Measurements from ENCODE around the gene CTNNA1. TPM values are rescaled to one million over a fixed set of nuclear protein-coding genes. Genes with fewer than 3 reads are reported as not detected.
A peak's percentile ranks its signal among the peaks of the same experiment; 100 is the strongest.

CTNNA1 gene
- total and polyA plus RNA-seq, 9 of the 15 experiments (the other 6 are each of a cell fraction or from before 2014, with no cell fraction given) = 29.6 to 117 (median 89.1) TPM

DNA sequence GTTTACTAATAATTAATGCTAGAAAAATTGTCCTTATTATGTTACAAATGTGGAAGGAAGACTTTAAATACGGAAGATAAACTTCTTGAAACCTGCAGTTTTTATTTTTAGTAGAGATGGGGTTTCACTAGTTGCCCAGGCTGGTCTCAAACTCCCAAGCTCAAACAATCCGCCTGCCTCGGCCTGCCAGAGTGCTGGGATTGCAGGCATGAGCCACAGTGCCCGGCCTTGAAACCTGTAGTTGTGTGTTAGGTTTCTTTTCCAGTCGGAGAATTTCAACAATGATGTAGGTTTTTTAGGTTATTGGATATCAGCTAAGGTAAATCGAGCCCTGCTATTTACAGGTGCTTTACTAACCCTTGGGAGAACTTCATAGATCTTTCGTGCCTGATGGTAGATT is 30.8 kb downstream of the CTNNA1 start:
- intact Hi-C loops (cut with micrococcal nuclease) = loop anchor here (10.0 kb wide), 1 partner anchor 139 kb away; no protein-coding TSS in a partner anchor
- H3K9me3 ChIP-seq (replicated peaks; ENCODE audit: control insufficient read depth, insufficient read depth, low read depth, low read length) = no peaks in the 10 kb centered on the region
- 84% methylated on average over 7 of the region's 7 CpGs for WGBS (ENCODE audit: insufficient coverage, low coverage, missing lambda C conversion rate)
- POLR2A ChIA-PET = interaction anchor here (0.6 kb wide), 1 partner anchor 333 kb away, joined by 3 read pairs; no protein-coding TSS in a partner anchor
- no peak for FAIRE-seq
- H3K4me1 ChIP-seq (replicated peaks in 1 of 2; ENCODE audit: control insufficient read depth in 2 of 2, insufficient read depth in 2 of 2, low read length in 2 of 2) = no peaks in the 10 kb centered on the region
- H3K36me3 ChIP-seq (ENCODE audit: control insufficient read depth, insufficient read depth, low read length) = peaks cover 30% of the 10 kb centered on the region; the same call in 2 of the 3 replicates
- H3K27ac ChIP-seq (ENCODE audit: extremely low read depth, low read depth, low read length) = no peak overlapping the region
- no peaks in the 10 kb centered on the region for H3K9me1 ChIP-seq (ENCODE audit: control insufficient read depth, insufficient read depth, low read length)
- no peak overlapping the region for H2AFZ ChIP-seq (ENCODE audit: low read depth, low read length)
- no peaks in the 10 kb centered on the region for H3K27me3 ChIP-seq (ENCODE audit: control insufficient read depth in 2 of 2, insufficient read depth in 2 of 2, low read length in 2 of 2)
- DNase-seq (ENCODE audit: extremely low read depth in 1 of 4, low spot score in 3 of 4) = no peak
- TSS peak; percentile 20 for BruUV-seq (replicated peaks)
- peaks cover 5% of the 10 kb centered on the region; the same call in 2 of the 3 replicates for H3K79me2 ChIP-seq (ENCODE audit: control insufficient read depth, insufficient read depth, low read length)
- CTCF ChIA-PET (ENCODE audit: low intra/inter-chr PET ratio) = no interaction called here
- no peaks in the 10 kb centered on the region for H4K20me1 ChIP-seq (replicated peaks; ENCODE audit: control insufficient read depth, insufficient read depth, low read length)
- in situ Hi-C loops (cut with MboI) = no loop called here
- no peak overlapping the region for H3K9ac ChIP-seq (ENCODE audit: insufficient read depth in 1 of 2, low read depth in 2 of 2, low read length in 2 of 2)
- H3K4me2 ChIP-seq (ENCODE audit: insufficient read depth, low read length) = no peak overlapping the region
- no peak overlapping the region for H3K4me3 ChIP-seq
- no peak for ATAC-seq
- TF ChIP-seq ZKSCAN1 (IDR thresholded peaks at IDR 0.05; ENCODE audit: low read depth, low read length) (no peak), POU5F1 (IDR thresholded peaks at IDR 0.05; ENCODE audit: borderline replicate concordance, low read depth, low read length, partially characterized antibody) (no peak), PTRF (tag; IDR thresholded peaks at IDR 0.05) (no peak), GTF2E2 (tag; IDR thresholded peaks at IDR 0.05) (no peak), ILF3 (IDR thresholded peaks at IDR 0.05; ENCODE audit: borderline replicate concordance) (no peak), HSF4 (CRISPR knock-in tag; IDR thresholded peaks at IDR 0.05; ENCODE audit: borderline replicate concordance) (no peak), SMARCE1 (IDR thresholded peaks at IDR 0.05) (no peak), ARNT (IDR thresholded peaks at IDR 0.05) (no peak), FOXA1 (IDR thresholded peaks at IDR 0.05; ENCODE audit: borderline replicate concordance) (no peak), ZNF184 (CRISPR knock-in tag; IDR thresholded peaks at IDR 0.05) (no peak), PCBP2 (IDR thresholded peaks at IDR 0.05; ENCODE audit: low read depth, low read length, poor library complexity, severe bottlenecking) (no peak)
- TF ChIP-seq, protein P1, sequence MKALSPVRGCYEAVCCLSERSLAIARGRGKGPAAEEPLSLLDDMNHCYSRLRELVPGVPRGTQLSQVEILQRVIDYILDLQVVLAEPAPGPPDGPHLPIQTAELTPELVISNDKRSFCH (CRISPR knock-in tag; IDR thresholded peaks at IDR 0.05) = no peak
- TF ChIP-seq, protein P1 (tag; IDR thresholded peaks at IDR 0.05) = no peak
- TF ChIP-seq, protein P2, sequence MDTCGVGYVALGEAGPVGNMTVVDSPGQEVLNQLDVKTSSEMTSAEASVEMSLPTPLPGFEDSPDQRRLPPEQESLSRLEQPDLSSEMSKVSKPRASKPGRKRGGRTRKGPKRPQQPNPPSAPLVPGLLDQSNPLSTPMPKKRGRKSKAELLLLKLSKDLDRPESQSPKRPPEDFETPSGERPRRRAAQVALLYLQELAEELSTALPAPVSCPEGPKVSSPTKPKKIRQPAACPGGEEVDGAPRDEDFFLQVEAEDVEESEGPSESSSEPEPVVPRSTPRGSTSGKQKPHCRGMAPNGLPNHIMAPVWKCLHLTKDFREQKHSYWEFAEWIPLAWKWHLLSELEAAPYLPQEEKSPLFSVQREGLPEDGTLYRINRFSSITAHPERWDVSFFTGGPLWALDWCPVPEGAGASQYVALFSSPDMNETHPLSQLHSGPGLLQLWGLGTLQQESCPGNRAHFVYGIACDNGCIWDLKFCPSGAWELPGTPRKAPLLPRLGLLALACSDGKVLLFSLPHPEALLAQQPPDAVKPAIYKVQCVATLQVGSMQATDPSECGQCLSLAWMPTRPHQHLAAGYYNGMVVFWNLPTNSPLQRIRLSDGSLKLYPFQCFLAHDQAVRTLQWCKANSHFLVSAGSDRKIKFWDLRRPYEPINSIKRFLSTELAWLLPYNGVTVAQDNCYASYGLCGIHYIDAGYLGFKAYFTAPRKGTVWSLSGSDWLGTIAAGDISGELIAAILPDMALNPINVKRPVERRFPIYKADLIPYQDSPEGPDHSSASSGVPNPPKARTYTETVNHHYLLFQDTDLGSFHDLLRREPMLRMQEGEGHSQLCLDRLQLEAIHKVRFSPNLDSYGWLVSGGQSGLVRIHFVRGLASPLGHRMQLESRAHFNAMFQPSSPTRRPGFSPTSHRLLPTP (IDR thresholded peaks at IDR 0.05; ENCODE audit: borderline replicate concordance, extremely low read depth, insufficient read length) = no peak
- TF ChIP-seq, protein P3, sequence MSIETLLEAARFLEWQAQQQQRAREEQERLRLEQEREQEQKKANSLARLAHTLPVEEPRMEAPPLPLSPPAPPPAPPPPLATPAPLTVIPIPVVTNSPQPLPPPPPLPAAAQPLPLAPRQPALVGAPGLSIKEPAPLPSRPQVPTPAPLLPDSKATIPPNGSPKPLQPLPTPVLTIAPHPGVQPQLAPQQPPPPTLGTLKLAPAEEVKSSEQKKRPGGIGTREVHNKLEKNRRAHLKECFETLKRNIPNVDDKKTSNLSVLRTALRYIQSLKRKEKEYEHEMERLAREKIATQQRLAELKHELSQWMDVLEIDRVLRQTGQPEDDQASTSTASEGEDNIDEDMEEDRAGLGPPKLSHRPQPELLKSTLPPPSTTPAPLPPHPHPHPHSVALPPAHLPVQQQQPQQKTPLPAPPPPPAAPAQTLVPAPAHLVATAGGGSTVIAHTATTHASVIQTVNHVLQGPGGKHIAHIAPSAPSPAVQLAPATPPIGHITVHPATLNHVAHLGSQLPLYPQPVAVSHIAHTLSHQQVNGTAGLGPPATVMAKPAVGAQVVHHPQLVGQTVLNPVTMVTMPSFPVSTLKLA (conservative IDR thresholded peaks at IDR 0.05) = no peak
- TF ChIP-seq, protein P4, sequence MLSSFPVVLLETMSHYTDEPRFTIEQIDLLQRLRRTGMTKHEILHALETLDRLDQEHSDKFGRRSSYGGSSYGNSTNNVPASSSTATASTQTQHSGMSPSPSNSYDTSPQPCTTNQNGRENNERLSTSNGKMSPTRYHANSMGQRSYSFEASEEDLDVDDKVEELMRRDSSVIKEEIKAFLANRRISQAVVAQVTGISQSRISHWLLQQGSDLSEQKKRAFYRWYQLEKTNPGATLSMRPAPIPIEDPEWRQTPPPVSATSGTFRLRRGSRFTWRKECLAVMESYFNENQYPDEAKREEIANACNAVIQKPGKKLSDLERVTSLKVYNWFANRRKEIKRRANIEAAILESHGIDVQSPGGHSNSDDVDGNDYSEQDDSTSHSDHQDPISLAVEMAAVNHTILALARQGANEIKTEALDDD (IDR thresholded peaks at IDR 0.05) = no peak

Data from K562 (cell line).